ENCODE data around the gene PIGA.

Gene PIGA

GRCh38 chrX:15328131-15328530 is 7.2 kb downstream of the PIGA start:
- no peaks in the 10 kb centered on the region for H3K9me3 ChIP-seq (ENCODE audit: insufficient read depth, low read depth, low read length)
- no peak for TF ChIP-seq EZH2phosphoT487 (IDR thresholded peaks at IDR 0.05; ENCODE audit: borderline replicate concordance)
- no peak for TF ChIP-seq CTCF (conservative IDR thresholded peaks at IDR 0.05; ENCODE audit: low read length)
- no peak overlapping the region for H3K4me2 ChIP-seq (ENCODE audit: low read depth, low read length, poor library complexity, severe bottlenecking)
- H3K36me3 ChIP-seq (ENCODE audit: insufficient read depth, low read length), result peaks cover 14% of the 10 kb centered on the region; the same call in 1 of the 2 replicates
- peaks cover 9% of the 10 kb centered on the region for H3K79me2 ChIP-seq (ENCODE audit: insufficient read depth, low read length)
- no peak overlapping the region for H3K4me3 ChIP-seq (ENCODE audit: low read length, poor library complexity, severe bottlenecking)
- H2AFZ ChIP-seq (ENCODE audit: low read length), result no peak overlapping the region
- no peaks in the 10 kb centered on the region for H3F3A ChIP-seq (ENCODE audit: low read depth)
- no peaks in the 10 kb centered on the region for H3K27me3 ChIP-seq (ENCODE audit: insufficient read depth, low read length, poor library complexity, severe bottlenecking)
- H3K9me2 ChIP-seq (replicated peaks; ENCODE audit: low read depth, low read length), result no peaks in the 10 kb centered on the region
- no peaks in the 10 kb centered on the region for H3K4me1 ChIP-seq (ENCODE audit: insufficient read depth, low read length, poor library complexity, severe bottlenecking)
- no peak overlapping the region for H3K9ac ChIP-seq (ENCODE audit: low read depth, low read length, poor library complexity, severe bottlenecking)
- no peaks in the 10 kb centered on the region for H4K20me1 ChIP-seq (ENCODE audit: insufficient read depth, low read length, poor library complexity, severe bottlenecking)

- no peak overlapping the region for H2AFZ ChIP-seq (ENCODE audit: low read length)
- H3K9ac ChIP-seq (ENCODE audit: low read depth, low read length, poor library complexity, severe bottlenecking), result no peak overlapping the region
- no peaks in the 10 kb centered on the region for H3K79me2 ChIP-seq (ENCODE audit: insufficient read depth, low read length)
- H3K9me2 ChIP-seq (replicated peaks; ENCODE audit: low read depth, low read length), result no peaks in the 10 kb centered on the region
- no peaks in the 10 kb centered on the region for H3K27me3 ChIP-seq (ENCODE audit: insufficient read depth, low read length, poor library complexity, severe bottlenecking)
- H3K4me2 ChIP-seq (ENCODE audit: low read depth, low read length, poor library complexity, severe bottlenecking), result no peak overlapping the region
- no peaks in the 10 kb centered on the region for H3F3A ChIP-seq (ENCODE audit: low read depth)
- H3K4me1 ChIP-seq (ENCODE audit: insufficient read depth, low read length, poor library complexity, severe bottlenecking), result no peaks in the 10 kb centered on the region
- no peak overlapping the region for H3K4me3 ChIP-seq (ENCODE audit: low read length, poor library complexity, severe bottlenecking)
- peaks cover 17% of the 10 kb centered on the region; the same call in 1 of the 2 replicates for H3K36me3 ChIP-seq (ENCODE audit: insufficient read depth, low read length)
- no peaks in the 10 kb centered on the region for H3K9me3 ChIP-seq (ENCODE audit: insufficient read depth, low read depth, low read length)
- TF ChIP-seq CTCF (conservative IDR thresholded peaks at IDR 0.05; ENCODE audit: low read length), result no peak
- no peak for TF ChIP-seq EZH2phosphoT487 (IDR thresholded peaks at IDR 0.05; ENCODE audit: borderline replicate concordance)
- H4K20me1 ChIP-seq (ENCODE audit: insufficient read depth, low read length, poor library complexity, severe bottlenecking), result no peaks in the 10 kb centered on the region
Observed at GRCh38 chrX:15322472-15322871, 12.9 kb downstream of the PIGA start.

GRCh38 chrX:15322072-15322471 is 13.3 kb downstream of the PIGA start:
- Histone ChIP-seq H3K4me2 (ENCODE audit: low read depth, low read length, poor library complexity, severe bottlenecking) (no peak overlapping the region), H2AFZ (ENCODE audit: low read length) (no peak overlapping the region), H3K4me1 (ENCODE audit: insufficient read depth, low read length, poor library complexity, severe bottlenecking) (no peaks in the 10 kb centered on the region), H3K4me3 (ENCODE audit: low read length, poor library complexity, severe bottlenecking) (no peak overlapping the region), H3K27me3 (ENCODE audit: insufficient read depth, low read length, poor library complexity, severe bottlenecking) (no peaks in the 10 kb centered on the region), H3F3A (ENCODE audit: low read depth) (no peaks in the 10 kb centered on the region), H4K20me1 (ENCODE audit: insufficient read depth, low read length, poor library complexity, severe bottlenecking) (no peaks in the 10 kb centered on the region), H3K9ac (ENCODE audit: low read depth, low read length, poor library complexity, severe bottlenecking) (no peak overlapping the region), H3K9me2 (replicated peaks; ENCODE audit: low read depth, low read length) (no peaks in the 10 kb centered on the region), H3K9me3 (ENCODE audit: insufficient read depth, low read depth, low read length) (no peaks in the 10 kb centered on the region), H3K36me3 (ENCODE audit: insufficient read depth, low read length) (peaks cover 17% of the 10 kb centered on the region; the same call in 1 of the 2 replicates), H3K79me2 (ENCODE audit: insufficient read depth, low read length) (no peaks in the 10 kb centered on the region)
- TF ChIP-seq EZH2phosphoT487 (IDR thresholded peaks at IDR 0.05; ENCODE audit: borderline replicate concordance) (no peak), CTCF (conservative IDR thresholded peaks at IDR 0.05; ENCODE audit: low read length) (no peak)

Measured in Loucy (cell line).